HG03025 (cell line): ENCODE results near the gene IRF6.
"Not testable (repeated sequence)": the region's sequence is repeated elsewhere in the genome, so short reads cannot be mapped to it uniquely, and the experiment has no call there.

Experiments used
- ATAC-seq: cut with Tn5 transposase; IDR thresholded peaks from one replicate; pipeline ENCODE4 v1.9.1; 2021; ENCODE audit warnings: mild to moderate bottlenecking, moderate library complexity; ENCODE audit not compliant: unreplicated experiment, low FRiP score

Gene IRF6

DNA sequence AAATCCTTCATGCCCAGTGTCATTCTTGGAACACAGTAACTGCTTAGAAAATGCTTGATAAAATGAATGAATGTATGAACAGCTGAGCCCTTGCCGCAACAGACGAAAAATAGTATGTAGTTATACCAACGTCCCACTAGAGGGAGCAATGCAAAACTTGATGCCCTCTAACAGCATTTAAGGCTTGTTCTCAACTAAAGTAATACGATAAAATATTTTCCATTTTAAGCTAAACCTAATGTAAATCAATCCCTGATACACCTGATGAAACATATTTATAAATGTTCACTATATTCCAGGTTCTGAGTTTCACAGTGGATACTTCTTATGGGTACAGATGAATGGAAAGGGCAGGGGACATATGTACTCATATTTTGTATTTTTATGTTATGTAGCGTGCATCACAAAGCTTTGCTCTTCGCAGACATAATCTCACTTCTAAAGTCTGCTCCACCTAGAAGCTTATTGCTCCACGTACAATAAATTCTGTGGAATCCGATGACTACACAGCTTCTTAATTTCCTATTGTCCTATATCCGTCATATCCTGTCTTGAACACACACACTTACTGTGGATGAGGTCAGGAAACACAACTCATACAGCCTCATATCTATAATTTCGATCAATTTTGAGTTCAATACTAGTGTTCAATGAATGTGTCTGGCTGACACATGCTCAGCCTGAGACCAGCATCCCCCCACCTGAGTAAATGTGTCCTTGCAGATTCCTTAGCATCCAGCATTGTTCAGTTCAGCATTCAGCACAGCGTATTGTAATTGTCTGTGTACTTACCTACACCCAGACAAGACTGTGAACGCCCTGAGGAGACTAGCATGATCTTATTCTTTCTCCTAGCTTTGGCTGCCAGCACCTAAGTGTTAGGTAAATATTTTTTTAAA is 17.4 kb upstream of the IRF6 start:
- no peak for ATAC-seq

DNA sequence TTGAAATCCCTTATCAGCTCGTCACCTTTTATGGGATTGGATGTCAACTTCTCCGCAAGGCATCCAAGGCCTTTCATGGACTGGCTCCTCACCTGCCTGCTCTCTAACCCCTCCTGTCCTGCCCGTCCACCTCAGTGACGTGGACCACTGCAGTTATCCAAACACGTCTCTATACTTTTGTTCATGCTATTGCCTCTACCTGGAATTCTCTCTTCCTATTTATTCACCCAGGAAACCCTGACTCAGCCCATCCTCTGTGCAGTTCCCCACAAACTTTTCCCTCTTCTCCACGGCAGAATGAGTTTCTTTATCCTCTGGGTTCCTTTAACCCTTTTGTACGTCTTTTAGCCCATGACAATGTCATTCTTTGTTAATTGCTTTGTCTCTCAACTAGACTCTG is 16.8 kb upstream of the IRF6 start:
- ATAC-seq, result no peak

GRCh38 chr1:209820986-209821385 is 15.0 kb upstream of the IRF6 start:
- no peak for ATAC-seq

DNA sequence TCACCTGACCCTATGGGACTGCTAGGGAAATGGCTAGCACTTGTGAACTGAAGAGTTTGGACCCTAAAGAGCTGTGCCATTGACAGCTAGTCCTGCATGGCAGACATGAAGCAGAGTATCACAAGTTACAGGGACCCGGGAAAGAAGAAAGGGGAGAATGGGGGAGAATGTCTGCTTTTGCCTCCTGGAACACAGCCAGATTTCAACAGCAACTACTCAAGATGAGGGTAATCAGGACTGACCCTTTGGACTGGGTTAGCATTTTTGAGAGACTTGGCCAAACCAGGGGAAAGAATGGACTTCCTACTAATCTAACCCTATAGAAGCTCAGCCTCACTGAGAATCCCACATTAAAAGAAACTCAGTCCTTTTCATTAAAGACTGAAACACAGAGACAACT is 13.1 kb upstream of the IRF6 start:
- ATAC-seq, result no peak

DNA sequence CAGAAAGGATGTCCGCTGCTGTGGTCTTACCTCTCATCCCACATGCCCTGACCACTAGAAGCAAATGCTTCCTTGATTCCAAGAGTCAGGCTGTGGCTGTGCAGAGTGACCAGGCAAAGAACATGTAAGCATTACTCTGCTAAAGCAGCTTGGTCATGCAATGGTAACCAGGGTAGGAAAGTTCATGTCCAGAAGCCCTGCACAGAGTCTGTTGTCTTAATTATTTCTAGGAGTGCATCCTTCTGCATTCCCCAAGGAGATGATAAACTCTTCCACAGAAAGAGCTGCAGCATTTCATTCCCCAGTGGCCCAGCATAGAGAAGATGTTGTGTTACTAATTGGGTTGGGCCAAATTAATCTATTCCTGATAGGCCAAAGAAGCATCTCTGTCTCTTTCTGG is 11.7 kb upstream of the IRF6 start:
- ATAC-seq, result no peak

- ATAC-seq, result no peak
Observed at GRCh38 chr1:209816923-209817322, 11.0 kb upstream of the IRF6 start.

GRCh38 chr1:209815931-209816341 is 10.0 kb upstream of the IRF6 start:
- ATAC-seq, result no peak

- ATAC-seq, result no peak
Observed at GRCh38 chr1:209815490-209815889, 9.5 kb upstream of the IRF6 start.

DNA sequence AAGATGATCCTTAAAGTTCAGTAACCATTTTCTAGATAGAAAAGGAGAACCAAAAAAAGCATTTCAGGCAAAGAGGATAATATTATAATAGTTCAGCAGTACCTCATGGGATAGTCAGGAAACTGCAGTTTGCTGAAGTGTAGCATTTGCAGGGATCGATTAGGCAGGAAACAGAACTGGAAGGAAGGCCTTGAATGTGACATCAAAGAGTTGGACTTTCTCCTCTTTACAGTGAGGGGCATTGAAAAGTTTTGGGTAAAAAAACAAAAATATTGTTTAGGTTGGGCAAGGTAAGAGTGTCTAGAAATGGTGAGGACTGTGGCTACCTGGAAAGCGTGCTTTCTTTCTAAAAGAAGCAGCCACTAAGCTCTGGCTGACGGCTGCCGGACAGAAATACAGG is 8.0 kb upstream of the IRF6 start:
- ATAC-seq, result no peak

DNA sequence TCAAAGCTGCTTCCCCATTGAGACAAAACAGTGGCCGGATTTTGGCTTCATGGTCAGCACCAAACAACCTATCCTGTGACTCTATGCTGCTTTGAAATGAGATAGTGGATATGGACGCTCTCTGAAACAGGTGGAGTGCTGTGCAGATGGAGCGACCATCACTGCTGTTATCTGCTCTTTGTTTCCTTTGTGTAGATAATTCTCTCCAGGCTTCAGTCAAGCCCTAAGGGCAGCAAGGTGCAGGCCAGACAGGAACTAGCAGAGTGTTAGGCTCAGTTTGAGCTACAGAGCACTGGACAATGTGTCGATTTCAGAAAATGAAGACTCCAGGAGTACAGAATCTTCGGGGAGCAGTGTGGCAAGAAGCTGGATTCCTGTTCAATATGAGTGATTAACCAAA is 4.8 kb upstream of the IRF6 start:
- ATAC-seq, result no peak

- no peak for ATAC-seq
Observed at GRCh38 chr1:209809611-209810010, 3.7 kb upstream of the IRF6 start.

DNA sequence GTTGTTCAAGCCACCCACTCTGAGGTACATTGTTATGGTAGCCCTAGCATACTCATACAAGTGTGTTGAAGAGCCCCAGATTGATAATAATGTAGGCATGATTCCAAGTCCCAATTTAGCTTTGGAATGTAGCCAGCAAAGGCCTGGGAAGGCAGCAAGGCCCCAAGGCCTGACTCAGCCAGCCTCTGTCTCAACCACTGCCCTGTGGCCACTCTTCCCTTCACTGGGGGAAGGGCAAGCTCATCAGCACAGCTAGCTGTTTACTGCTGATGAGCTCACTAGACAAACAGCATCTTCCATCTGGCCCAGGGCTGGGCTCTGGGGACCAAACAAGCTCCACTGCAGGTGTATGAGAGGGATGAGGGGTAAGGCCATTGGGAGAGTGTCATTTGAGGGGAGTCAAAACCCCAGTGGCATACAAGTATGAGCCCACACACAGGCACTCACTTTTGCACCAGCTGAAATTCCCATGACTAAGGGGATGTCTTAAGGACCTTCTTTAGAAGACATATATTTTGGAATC is 2.2 kb upstream of the IRF6 start:
- ATAC-seq, result no peak

DNA sequence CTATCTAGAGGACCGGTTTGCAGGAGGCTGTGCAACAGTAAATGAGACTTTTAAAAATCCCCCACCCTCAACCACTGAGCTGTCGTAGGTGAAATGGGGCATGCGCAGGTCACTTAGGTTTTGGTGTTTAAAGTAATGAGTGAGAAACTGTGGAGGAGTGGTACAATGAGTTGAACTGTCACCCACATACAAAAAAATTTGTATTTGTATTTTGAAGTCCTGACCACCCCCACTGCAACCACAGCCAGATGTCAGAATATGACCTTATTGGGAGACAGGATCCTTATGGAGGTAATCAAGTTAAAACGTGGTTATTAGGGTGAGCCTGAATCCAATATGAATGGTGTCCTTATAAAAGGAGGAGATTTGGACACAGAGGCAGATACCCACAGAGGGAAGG is 1.6 kb upstream of the IRF6 start:
- ATAC-seq, result no peak

DNA sequence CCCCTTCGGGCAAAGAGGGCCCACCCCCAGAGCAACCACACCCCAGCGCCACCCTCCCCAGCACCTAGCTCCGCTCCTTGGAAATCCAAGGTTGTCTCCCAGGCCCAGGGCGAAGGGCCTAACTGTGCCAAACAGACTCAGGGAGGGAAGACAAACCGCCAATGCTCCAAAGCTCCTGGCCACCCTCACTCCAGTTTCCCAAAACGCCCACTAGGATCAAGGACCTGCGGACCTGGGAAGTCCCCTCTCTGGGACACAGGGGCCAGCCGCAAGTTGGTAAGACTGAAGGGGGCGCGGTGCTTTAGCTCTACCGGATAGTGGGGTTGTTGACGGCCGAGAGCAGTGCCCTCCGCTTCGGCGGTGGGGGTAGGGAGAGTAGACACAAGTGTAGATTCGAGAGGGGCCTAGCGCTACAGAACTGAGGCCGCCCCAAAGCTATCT is 581 bp downstream of the IRF6 start:
- no peak for ATAC-seq

- ATAC-seq, result no peak
Observed at GRCh38 chr1:209803568-209803967, 2.4 kb downstream of the IRF6 start.

DNA sequence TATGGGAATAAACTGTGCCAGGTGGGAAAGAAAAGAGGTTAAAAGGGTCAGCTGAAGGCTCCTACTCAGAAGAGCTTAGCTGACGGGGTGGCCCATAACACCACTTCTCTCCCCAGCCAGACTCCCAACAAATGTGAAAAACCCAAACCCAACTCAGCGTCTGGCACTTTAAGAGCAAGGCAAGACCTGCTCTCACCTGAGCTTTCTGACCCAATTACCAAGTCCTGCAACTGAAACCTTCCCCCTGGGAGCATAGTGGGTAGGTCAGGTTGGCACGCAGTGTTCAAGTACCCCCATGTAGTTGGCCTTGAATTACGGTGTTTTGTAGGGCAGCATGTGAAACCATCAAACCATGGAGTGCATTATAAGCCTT is 3.2 kb downstream of the IRF6 start:
- no peak for ATAC-seq

DNA sequence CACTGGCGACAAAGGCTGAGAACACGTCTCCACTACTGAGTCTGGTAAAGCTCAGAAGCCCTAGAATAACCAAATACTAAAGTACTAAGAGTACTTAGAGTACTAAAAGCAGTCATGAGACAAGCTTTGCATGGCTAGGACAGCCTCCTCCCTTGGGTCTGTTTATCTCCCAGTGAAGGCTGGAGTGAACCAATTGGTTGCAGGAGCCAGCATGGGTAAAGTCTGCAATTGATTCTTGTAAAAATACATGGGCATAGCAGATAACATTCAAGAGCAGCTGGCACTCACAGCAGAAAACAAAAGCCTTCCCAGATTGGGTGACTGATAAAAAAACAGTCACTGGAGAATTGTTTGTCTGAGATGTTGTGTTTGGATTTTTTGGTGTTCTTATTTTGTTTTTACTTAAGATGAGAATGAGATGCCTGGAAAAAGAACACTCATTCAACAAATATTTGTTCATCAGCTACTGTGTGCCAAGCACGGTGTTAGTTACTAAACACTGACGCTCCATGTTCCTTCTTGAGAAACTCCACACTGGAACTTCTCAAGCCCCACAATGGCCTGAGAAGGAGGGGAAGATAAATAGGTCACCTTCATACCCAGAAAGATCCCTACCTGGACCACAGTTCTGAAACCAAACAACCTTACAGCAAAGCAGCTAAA is 3.7 kb downstream of the IRF6 start:
- ATAC-seq, result no peak

DNA sequence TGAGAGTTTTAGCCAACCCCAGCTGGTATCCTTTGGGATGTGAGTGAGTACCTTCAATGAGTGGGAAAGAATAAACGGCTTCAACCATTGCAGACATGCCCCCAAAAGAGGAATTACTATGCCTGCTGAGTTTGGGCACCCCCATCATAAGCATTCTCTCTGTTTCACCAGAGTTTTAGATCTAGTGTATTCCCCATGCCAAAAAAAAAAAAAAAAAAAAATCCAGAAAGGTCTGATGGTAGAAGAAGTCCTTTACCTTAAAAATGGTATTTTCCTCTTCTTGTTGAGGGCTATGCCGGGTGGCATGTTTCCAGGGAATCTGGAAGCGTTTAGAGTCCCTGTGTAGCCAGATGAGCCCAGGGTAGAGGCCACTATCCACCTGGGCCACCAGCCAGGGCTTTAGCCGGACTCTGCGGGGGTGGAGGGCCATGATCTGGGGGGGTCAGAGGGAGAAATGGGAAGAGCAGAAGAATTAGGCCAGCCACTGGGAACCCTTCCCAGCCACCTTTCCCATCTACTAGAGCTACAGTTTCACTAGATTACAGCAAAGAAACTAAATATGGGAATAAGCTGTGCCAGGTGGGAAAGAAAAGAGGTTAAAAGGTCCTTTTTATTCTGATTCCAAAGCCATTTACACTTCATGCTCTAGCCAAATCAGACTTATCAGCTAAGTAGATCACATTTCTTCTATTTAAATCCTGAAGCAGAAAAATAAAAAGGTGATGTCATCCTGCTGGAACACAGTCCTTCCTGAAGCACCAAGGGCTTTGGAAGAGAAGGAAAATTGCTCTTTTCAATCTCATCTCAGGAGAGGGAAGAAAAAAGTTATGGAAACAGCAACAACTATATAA is 4.7 kb downstream of the IRF6 start:
- ATAC-seq, result no peak

DNA sequence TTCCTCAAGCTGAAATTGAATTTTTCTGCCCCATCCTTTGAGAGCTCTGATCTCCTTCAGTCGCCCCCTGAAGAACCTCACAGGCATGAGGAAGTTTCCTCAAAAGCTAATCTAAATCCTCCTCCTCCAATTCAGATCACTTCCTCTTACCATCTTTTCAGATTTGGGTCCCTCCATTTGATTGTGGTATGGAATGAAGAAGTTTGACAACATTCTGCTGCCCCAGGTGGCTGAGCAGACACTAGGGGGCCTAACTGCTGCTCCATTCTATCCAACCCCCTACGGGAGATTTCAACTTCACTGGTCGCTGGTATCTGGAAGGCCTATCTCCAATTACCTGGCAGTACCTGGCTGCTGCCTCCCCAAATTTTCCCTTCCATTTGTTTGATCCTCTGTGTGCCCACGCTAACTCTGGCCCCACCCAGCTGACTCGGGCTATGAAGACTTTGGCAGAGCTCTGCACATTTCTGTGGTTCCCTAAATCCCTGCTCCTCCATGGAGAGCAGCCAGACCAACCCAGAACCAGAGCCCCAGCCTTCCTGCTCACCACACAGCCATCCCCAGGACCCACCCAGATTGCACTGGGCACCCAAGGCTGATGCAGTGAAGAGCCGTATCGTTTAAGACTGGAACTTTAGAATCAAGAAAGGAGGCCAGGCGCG is 7.8 kb downstream of the IRF6 start:
- ATAC-seq, result no peak

DNA sequence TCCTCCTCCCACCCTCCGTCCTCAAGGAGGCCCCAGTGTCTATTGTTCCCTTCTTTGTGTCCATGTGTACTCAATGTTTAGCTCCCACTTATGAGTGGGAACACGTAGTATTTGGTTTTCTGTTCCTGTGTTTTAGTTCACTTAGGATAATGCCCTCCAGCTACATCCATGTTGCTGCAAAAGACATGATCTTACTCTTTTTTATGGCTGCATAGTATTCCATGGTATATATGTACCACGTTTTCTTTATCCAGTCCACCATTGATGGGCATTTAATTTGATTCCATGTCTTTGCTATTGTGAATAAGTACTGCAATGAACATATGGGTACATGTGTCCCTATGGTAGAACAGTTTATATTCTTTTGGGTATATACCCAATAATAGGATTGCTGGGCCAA is 12.2 kb downstream of the IRF6 start:
- ATAC-seq, result not testable (repeated sequence)
